Progenitor cell of endocrine pancreas (in vitro differentiated cells): ENCODE results near the gene ZNF391. TPM values are rescaled to one million over a fixed set of nuclear protein-coding genes. Genes with fewer than 3 reads are reported as not detected.

Experiments
- DNase-seq: peaks from one replicate; pipeline ENCODE4 v3.0.0; 2021; ENCODE audit warnings: low spot score; ENCODE audit not compliant: unreplicated experiment
- H3K27ac Mint-ChIP-seq: 2 replicates; pipeline ENCODE4 v1.8.0; 2021; ENCODE audit warnings: mild to moderate bottlenecking, moderate library complexity, mixed read lengths
- H3K27me3 Mint-ChIP-seq: 2 replicates; pipeline ENCODE4 v1.8.0; 2021; ENCODE audit warnings: mixed read lengths
- H3K36me3 Mint-ChIP-seq: 2 replicates; pipeline ENCODE4 v1.8.0; 2022; ENCODE audit warnings: mixed read lengths; ENCODE audit not compliant: insufficient read depth
- H3K4me1 Mint-ChIP-seq: 2 replicates; pipeline ENCODE4 v1.8.0; 2021; ENCODE audit warnings: low read depth, mixed read lengths
- H3K4me3 Mint-ChIP-seq: 2 replicates; pipeline ENCODE4 v1.8.0; 2021; ENCODE audit warnings: low read depth, mild to moderate bottlenecking, moderate library complexity, mixed read lengths
- H3K9me3 Mint-ChIP-seq: 2 replicates; pipeline ENCODE4 v1.8.0; 2021; ENCODE audit warnings: low read depth, mixed read lengths
- CTCF ChIP-seq: fragments of 200-600 bp; sonication (generic); IDR thresholded peaks from one replicate; pipeline ENCODE4 v1.5.0; 2021; ENCODE audit warnings: antibody characterized with exemption, mild to moderate bottlenecking; ENCODE audit not compliant: unreplicated experiment
- total RNA-seq: library from RNA; stranded (reverse); gene quantifications from 2 replicates; pipeline ENCODE4 v1.2.1, GENCODE V29; 2021

Gene ZNF391
- total RNA-seq, 1 donor from 2014 or later = 11.7 TPM

DNA sequence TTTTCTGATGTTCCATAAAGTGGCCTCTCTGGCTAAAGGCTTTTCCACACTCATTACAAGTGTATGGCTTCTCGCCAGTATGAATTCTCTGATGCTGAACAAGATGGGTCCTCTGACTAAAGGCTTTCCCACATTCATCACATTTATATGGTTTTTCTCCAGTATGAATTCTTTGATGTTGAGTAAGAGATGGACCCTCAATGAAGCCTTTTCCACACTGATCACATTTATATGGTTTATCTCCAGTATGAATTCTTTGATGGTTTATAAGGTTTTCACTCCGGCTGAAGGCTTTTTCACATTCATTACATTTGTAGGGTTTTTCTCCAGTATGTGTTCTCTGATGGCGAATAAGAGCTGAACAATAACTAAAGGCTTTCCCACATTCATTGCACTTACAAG, 63.9 kb downstream of the ZNF391 start:
- Mint-ChIP-seq H3K27ac (peak overlapping the region; percentile 80), H3K27me3 (no peaks in the 10 kb centered on the region), H3K4me3 (no peak overlapping the region), H3K4me1 (no peaks in the 10 kb centered on the region), H3K36me3 (peaks cover 92% of the 10 kb centered on the region), H3K9me3 (peaks cover 85% of the 10 kb centered on the region)
- no peak for TF ChIP-seq CTCF
- no peak for DNase-seq

Other genes starting within 250 kb of the ZNF391 start
- gene PRSS16, start 141.1 kb upstream of the ZNF391 start, total RNA-seq = 28.2 and 29.8 TPM in 2 replicates
- not detected in 2 replicates for gene POM121L2, start 76.5 kb upstream of the ZNF391 start, total RNA-seq
- gene ZNF184, start 84.3 kb downstream of the ZNF391 start, total RNA-seq = 17.9 and 18.5 TPM in 2 replicates